Stimulated activated CD4-positive, alpha-beta T cell treated with anti-CD3 and anti-CD28 coated beads, TNF-alpha, amount 100 ng/mL, for 4 hours (primary cell): ENCODE measurements around the gene CIRBP.
"Not testable (repeated sequence)": the region's sequence is repeated elsewhere in the genome, so short reads cannot be mapped to it uniquely, and the experiment has no call there.

Experiments
- DNase-seq, 3 experiments: peaks; one replicate each; pipeline ENCODE4 v3.0.0-alpha.2; 2020; ENCODE audit warnings: low read depth in 3 of 3

Gene CIRBP

DNA sequence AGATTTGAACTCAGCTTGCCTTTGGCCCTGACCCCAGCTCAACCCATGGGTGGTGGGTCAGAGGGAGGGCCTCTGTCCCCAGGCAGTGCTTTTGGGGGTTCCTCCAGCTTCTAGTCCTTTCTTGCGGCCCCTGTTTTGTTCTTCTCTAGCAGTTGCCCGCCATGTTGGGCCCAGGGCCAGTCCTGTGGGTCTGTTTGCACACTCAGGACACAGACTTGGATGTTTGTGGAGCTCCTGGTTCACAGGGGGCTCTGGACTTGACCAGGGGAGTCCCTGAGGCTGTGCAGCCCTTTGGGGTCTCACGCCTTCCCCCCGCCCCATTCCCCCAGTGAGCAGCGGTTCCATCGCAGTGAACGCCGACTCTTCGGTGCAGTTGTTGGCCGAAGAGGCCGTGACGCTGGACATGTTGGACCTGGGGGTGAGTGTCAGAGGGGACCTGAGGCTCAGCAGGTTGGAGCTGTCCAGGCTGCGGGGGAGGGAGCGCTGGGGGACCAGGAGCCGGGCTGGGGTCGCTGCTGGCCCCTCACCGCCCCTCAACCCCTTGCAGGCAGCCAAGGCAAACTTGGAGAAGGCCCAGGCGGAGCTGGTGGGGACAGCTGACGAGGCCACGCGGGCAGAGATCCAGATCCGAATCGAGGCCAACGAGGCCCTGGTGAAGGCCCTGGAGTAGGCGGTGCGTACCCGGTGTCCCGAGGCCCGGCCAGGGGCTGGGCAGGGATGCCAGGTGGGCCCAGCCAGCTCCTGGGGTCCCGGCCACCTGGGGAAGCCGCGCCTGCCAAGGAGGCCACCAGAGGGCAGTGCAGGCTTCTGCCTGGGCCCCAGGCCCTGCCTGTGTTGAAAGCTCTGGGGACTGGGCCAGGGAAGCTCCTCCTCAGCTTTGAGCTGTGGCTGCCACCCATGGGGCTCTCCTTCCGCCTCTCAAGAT lies 25.1 kb upstream of the CIRBP start:
- peak; percentile 74 to 79 (median 75) for DNase-seq

GRCh38 chr19:1244693-1245451 lies 24.3 kb upstream of the CIRBP start:
- no peak for DNase-seq

DNA sequence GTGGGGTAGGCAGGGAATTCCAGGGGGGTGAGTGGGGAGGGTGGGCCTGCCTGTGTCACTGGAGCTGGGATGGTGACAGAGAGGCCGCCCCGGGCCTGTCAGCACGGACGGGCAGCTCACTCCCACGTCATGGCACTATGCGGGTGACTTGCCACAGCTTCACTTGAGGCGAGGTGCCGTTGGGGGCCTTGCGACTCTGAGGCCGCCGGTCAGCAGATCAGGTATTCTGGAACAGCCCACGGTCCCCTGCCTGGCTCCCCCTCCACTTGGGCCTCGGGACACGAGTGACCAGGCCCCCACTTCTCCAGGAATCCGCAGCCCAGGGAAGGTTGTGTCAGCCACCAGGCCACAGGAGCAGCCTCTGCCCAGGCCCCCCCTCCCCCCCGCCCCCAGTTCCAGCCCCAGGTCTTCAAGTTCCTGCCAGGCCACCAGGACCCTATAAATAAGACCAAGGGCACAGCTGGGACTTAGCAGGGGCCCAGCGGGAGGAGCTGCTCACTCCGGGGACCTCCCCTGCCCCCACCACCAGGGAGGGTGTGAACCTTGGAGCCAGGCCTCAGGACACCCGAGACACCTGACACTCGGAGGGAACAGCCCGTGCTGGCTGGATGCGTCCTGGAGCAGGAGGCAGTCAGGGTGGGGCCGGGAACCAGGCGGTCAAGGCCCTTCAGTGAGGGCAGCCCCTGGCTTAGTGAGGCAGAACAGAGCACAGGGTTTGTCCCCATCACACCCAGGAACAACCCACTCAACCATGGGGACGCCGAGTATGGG lies 23.5 kb upstream of the CIRBP start:
- DNase-seq: no peak

- DNase-seq: not testable (repeated sequence)
Measured at GRCh38 chr19:1246265-1247087, 22.7 kb upstream of the CIRBP start.

- DNase-seq: no peak
Measured at GRCh38 chr19:1247748-1248138, 21.4 kb upstream of the CIRBP start.

DNA sequence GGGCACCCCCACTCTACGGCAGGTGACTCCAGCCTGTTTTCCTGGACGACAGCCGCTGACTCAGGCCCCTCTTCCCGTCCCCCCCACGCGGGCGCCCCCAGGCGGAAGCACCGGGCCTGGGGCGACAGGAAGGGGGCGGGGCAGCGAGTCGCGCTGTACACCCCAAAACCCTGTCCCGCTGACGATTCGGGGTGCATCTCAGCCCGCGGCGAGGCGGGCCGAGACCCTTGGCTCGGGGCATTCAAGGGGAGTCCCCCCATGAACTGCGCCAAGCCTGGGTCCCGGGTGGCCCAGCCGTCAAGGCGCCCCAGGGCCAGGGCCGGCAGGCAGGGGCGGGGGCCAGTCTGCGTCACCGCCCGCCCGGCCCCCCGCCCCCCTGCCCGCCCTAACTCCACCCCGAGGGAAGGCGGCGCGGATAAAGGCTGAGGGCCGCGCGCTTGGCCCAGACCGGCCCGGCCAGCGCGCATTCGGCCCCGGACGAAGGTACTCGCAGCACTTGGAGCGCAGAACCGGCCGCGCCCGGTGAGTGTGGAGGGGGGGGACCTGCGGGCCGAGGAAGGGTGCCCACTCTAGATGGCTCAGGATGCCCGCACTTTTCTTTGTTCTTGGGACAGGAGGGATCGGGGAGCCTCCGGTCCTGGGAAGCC lies 20.9 kb upstream of the CIRBP start, which contains the start of gene MIDN:
Gene MIDN, plus strand, starts transcription at position 445 of the 647 bp plus-strand sequence. CDS start 1,714 bp downstream, outside the sequence.
- DNase-seq: peak in 1 of 3 experiments; percentile 52

DNA sequence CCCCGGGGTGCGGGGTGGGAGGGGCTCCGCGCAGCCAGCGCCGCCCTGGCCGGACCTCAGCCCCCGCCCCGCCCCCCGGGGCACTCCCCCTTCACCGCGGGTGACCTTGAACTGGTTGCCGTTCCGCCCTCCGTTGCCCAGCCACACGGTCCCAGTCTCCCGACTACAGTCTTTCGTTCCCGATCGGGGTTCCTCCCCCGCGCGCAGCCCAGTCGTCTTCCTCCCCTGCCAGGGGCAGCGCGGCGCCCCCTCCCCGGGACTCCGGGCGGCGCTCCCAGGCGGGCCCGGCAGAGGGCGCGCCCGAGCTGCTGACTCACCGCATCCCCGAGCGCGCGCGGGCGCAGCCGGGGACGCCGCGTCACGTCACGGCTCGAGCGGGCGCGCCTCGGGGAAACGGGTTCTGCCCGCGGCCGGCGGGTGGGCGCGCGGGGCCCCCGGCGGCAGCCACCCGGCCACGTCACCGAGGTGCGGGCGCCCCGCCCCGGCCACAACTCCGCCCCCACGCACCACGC lies 20.3 kb upstream of the CIRBP start:
- peak; percentile 74 to 79 (median 74) for DNase-seq

DNA sequence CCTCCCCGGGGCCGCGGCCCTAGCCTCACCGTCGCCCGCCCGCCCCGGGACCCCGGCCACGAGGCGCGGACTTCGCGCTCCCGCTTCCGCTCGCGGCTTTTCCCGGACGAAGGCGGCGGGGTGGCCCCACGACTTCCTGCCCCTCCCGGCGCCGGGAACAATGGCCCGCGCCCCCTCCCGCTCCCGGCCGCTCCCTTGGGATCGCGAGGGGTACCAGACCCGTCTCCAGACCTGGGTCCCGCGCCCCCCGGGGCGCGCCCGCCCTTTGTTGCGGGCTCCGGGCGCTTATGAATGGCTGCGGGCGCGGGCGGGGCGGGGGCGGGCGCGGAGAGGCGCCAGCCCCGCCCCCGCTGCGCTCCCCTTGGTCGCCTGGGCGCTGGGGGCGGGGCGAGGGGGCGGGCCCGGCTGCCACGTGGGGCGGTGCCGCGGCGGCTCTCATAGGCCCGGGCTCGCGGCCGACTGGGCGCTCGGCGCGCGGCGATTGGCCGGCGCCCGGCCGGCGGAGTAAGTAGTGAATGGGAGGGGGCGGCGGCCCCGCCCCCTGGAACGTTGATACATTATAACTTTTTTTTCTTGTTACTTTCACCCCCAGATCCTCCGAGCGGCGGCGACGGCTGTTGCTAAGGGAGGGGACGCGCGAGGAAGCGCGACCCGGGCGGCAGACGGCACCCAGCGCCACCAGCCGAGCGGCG lies 19.7 kb upstream of the CIRBP start:
- DNase-seq: peak; percentile 93

- peak in 1 of 3 experiments; percentile 39 for DNase-seq
Measured at GRCh38 chr19:1249990-1250436, 19.1 kb upstream of the CIRBP start.

DNA sequence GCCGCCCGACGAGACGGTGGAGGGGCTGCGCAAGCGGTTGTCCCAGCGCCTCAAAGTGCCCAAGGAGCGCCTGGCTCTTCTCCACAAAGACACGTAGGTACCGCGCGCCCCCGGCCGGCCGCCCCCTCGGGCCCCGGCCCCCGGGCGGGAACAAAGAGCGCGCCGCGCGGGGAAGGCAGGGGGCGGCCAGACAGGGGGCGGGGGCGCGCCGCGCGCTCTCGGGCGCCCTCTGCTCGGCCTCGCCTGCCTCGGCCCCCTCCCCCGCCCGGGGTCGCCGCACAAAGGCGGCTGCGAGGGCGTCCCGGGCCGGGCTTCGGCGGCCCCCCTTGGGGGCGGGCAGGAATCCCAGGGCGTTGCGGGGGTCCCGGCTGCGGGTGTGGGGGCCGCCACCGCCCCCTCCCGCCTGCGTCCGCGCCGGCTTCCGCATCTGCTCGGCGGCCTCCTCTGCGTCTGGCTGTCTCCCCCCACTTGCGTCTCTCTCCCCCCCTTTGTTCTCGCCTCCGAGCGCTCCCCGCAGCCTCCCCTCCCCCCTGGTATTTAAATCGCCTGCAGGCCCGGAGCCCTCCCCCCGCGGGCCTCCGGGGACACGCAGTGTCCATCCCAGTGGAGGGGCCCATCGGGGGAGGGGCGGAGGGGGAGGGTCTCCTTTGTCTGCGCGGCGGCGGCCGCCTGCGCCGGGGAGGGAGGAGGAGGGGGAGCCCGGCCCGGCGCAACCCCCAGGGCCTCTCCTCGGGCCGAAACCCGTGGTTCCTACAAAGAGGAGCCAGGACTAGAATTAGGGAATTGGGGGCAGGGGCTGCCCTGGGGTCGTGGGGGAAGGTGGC lies 18.5 kb upstream of the CIRBP start:
- DNase-seq: no peak

- DNase-seq: peak in 2 of 3 experiments; percentile 44 to 56
Measured at GRCh38 chr19:1251330-1252220, 17.6 kb upstream of the CIRBP start.

DNA sequence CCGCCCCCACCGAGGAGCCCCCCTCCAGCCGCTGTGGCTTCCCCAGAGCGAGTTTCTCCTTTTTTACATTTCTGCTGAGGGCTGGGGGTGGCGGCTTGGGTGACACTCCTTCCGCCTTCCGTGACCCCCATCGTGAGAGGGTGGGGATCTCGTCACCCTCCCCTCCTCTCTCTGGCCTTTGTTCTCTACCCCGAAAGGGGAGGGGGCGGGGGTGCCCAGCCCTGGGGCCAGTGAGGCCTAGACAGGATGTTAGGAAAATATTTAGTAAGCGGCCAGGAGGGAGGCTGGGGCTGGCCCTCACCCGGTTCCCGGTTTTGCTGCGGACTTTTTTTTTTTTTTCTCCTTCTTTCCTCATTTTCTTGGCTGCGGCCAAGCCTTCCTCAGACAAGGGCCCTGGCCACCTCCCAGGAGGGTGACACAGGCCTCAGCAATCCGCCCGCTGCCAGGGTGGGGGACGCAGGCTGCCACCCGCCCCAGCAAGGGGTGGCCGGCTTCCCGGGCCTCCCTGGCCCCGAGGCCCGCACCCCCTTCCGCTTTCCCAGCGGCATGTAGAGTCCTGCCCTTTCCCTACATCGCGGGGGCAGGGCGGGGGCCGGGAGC lies 16.8 kb upstream of the CIRBP start:
- no peak for DNase-seq

DNA sequence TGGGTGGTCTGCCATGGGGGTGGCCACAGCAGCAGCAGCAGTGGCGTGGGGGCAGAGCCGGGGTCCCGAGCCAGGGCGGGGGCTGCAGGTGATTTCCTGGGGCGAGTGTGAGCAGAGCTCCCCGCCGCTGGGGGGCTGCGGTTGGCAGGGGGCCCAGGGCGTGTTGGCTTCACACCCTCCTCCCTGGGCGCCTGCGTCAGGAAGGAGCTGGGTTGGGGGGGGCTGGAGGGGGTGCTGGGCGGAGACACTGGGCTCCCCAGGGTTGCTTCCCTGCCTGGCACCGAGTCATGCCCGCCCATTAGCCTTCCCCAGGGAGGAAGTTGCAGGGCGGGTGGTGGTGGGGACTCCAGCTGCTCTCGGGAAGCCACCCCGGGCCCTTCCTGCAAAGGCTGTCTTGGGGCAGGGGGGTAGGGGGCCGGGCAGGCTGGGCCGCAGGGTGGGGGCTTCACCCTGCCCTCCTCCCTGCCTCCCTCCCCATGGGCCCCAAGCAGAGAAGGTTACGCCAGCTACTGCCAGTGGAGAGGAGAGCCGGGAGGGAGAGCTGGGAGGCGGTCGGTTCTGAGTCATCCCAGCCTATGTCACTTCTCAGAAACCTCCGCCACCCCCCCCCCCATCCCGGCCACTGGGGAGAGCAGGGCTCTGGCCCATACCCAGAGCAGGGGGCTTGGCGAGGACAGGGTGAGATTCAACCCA lies 16.2 kb upstream of the CIRBP start:
- peak in 1 of 3 experiments; percentile 57 for DNase-seq

DNA sequence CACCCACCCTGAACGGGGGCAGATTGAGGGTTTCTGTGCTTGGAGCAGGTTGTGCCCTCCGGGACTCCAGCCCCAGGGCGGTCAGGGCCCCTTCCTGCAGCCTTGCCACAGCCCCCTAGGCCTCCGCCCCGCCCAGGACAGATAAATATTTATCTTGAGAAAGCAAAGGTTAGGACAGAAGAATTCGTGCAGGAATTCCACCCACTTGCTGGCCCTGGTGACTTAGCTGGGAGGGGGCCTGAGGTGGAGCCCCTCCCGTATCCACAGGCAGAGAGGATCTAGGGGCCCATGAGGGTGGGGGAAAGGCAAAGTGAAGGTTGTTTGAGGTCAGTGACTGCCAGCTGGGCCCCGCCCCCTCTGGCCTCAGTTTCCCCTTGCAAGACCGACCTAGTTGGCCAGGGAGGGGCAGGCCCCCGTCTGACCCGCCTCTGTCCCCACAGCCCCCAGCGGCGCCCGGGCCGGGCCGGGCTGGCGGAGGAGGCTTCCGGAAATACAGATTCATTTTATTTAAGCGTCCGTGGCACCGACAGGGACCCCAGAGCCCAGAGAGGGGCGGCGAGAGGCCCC lies 15.5 kb upstream of the CIRBP start:
- no peak for DNase-seq

DNA sequence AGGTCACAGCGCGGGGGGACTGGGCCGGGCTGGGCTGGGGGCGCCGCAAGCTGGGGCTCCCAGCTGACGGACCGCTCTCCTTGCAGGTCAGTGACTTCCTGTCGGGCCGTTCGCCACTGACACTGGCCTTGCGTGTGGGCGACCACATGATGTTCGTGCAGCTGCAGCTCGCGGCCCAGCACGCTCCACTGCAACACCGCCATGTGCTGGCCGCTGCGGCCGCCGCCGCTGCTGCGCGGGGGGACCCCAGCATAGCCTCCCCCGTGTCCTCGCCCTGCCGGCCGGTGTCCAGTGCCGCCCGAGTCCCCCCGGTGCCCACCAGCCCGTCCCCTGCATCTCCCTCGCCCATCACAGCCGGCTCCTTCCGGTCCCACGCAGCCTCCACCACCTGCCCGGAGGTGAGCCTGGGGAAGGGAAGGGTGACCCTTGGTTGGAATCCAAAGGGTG lies 15.0 kb upstream of the CIRBP start:
- DNase-seq: no peak

DNA sequence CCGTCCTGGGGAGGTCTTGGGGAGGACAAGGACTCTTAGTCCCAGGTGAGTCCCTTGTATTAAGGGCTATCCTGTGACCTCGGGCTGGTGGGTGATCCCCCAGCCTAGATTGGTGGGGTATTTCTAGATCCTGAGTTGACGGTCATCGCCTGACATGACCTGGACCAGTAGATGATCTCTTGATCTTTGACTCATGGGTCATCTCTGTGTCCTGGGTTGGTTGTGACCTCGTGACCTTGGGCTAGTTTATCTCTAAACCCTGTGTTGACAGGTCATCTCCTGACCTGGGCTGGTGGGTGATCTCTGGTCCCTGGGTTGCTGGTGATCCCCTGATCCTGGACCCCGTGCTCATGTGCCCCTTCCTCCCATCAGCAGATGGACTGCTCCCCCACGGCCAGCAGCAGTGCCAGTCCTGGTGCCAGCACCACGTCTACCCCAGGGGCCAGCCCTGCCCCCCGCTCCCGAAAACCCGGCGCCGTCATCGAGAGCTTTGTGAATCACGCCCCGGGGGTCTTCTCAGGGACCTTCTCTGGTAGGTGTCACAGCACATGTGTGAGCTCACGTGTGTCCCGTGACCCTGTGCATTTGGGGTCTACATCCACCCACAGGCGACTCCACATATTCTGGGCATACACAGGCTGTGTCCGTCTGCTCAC lies 14.5 kb upstream of the CIRBP start:
- DNase-seq: no peak
